HG03432 (cell line): ENCODE results near the gene FMN2.

Source experiments
- ATAC-seq: cut with Tn5 transposase; IDR thresholded peaks from one replicate; pipeline ENCODE4 v1.9.1; 2021; ENCODE audit warnings: mild to moderate bottlenecking, moderate library complexity; ENCODE audit not compliant: unreplicated experiment

Gene FMN2

GRCh38 chr1:240096974-240097373 lies 5.3 kb downstream of the FMN2 start:
- ATAC-seq, result no peak

- no peak for ATAC-seq
Measured at GRCh38 chr1:240098534-240098933, 6.9 kb downstream of the FMN2 start.

DNA sequence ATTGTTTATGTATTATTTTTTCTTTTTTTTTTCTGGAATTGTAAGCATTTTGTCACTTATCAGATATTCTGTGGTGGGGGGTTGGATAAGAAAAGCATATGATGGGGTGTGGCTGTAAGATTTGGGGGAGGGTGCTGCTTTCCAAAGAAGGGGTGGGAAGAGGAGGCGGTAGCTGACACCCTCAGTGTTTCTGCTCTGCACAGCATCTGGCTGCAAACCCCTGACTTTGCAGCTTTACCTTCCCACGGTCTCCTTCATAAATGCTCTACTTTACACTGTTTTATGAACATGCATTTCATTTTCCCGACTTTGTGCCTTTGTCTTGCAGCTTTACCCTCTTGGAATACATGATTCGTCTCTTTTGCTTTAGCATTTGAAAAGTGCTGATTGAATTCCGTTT lies 7.6 kb downstream of the FMN2 start:
- no peak for ATAC-seq

GRCh38 chr1:240099748-240100147 lies 8.1 kb downstream of the FMN2 start:
- no peak for ATAC-seq

GRCh38 chr1:240100371-240100934 lies 8.8 kb downstream of the FMN2 start:
- no peak for ATAC-seq

GRCh38 chr1:240101306-240101705 lies 9.6 kb downstream of the FMN2 start:
- ATAC-seq, result no peak

- no peak for ATAC-seq
Measured at GRCh38 chr1:240101737-240102136, 10.1 kb downstream of the FMN2 start.

DNA sequence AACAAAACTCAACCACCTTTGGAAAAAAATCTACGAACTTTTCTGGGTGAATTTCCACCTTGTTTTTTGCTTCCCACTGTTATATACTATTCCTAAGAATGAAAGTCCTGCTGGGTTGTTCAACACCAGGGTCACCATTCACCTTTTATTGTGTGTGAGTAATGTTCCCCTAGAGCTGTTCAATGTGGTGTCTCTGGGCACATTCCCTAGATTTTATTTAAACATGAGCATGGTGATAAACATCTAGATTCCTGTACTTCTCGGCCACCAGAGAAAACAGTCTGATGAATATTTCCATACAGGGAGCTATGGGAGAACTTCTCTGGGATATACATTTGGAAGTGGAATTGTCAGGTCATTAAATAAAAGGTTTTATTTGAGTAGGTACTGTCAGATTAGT lies 13.0 kb downstream of the FMN2 start:
- no peak for ATAC-seq

- ATAC-seq, result no peak
Measured at GRCh38 chr1:240107058-240107684, 15.5 kb downstream of the FMN2 start.

DNA sequence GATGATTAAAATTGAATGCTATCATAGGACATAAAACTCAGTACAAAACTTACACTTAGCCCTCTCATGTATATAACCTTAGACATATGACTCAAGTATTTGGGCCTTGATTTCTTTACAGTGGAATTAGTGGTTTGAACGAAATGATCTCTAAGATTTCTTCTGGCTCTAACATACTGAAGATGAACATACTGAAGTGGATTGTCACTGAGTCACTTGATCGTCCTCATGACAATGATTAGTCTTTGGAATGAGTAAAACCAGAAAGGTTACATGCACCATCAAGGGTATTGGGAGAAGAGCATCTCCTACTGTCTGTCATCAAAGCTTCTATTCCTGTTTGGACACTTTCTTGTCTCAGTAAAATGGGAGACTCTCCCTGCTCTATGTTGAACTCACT lies 17.4 kb downstream of the FMN2 start:
- no peak for ATAC-seq

GRCh38 chr1:240109920-240110636 lies 18.4 kb downstream of the FMN2 start:
- ATAC-seq, result no peak

DNA sequence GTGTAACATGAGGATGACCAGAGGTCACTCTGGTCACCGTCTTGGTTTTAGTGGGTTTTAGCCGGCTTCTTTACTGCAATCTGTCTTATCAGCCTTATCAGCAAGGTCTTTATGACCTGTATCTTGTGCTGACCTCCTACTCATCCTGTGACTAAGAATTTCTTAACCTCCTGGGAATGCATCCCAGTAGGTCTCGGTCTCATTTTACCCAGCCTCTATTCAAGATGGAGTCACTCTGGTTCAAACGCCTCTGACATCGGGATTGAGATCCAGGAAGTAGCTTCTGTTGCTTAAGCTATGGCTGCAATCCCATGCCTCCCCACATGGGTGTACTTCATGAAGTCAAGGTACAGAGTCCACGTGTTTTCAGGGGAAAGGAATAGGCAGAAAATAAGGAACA lies 19.9 kb downstream of the FMN2 start:
- no peak for ATAC-seq

- ATAC-seq, result no peak
Measured at GRCh38 chr1:240114222-240114621, 22.5 kb downstream of the FMN2 start.

GRCh38 chr1:240115831-240116230 lies 24.1 kb downstream of the FMN2 start:
- no peak for ATAC-seq

- no peak for ATAC-seq
Measured at GRCh38 chr1:240116831-240117769, 25.4 kb downstream of the FMN2 start.

- no peak for ATAC-seq
Measured at GRCh38 chr1:240117930-240118329, 26.2 kb downstream of the FMN2 start.

DNA sequence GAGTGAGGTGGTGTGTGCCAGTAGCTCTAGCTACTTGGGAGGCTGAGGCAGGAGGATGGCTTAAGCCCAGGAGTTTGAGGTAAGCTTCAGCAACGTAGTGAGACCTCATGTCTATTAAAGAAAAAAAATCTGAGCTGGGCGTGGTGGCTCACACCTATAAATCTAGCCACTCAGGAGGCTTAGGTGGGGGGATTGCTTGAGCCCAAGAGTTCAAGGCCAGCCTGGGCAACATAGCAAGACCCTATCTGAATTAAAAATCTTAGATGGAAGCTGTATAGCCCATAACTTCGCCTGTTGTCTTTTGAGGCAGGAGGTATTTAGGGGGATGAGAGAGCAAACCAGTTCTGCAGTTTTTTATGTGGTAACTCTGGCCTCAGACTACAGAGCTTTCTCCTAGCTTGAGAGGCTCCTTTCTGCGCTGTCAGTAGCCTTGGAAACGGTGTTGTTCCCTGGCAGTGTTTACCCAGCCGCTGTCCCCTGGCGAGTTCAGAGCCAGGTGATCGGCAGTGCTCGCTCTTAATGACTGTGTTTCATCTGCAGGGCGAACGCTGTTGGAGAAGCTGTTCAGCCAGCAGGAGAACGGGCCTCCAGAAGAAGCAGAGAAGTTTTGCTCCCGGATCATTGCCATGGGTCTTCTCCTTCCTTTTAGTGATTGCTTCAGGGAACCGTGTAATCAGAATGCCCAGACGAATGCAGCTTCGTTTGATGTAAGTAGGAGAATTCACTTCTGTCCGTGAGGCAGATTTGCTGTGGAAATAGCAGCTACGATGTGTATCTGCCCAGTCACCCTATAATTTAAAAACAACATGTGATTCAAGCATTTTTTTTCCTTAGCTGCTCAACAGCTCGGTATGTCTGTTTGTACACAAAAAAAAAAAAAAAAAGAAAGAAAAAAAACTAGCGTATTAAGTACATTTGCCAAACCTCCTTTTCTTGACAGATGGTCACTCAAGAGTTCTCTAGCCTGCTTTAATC lies 31.2 kb downstream of the FMN2 start:
- ATAC-seq, result no peak

GRCh38 chr1:240126821-240127220 lies 35.1 kb downstream of the FMN2 start:
- no peak for ATAC-seq

DNA sequence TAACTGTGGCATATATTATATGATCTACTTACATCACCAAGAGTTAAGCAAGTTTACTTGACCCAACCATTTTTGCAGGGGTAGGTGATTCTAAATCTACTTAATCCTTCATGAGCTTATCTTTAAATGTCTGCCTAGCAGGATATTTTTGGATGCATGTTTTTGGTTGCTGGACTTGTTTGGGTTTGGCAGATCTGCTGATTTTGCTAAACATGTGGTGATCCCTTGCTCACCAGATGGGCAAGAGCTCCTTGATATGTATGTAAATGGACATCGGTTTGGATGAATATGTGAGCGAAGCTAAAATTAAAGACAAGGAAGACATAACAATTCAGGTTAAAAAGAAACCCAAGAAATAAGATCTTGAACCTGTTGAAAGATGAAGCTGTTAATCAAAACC lies 36.7 kb downstream of the FMN2 start:
- no peak for ATAC-seq

- ATAC-seq, result no peak
Measured at GRCh38 chr1:240134113-240134512, 42.4 kb downstream of the FMN2 start.
